Peyer's patch (tissue), 4 donors: ENCODE measurements around the gene FBXW9. TPM values are rescaled to one million over a fixed set of nuclear protein-coding genes. Genes with fewer than 3 reads are reported as not detected.
A peak's percentile ranks its signal among the peaks of the same experiment; 100 is the strongest.
"Not testable (repeated sequence)": the region's sequence is repeated elsewhere in the genome, so short reads cannot be mapped to it uniquely, and the experiment has no call there.

ENCODE experiments used
- DNase-seq, 3 donors: peaks; one replicate each; pipeline ENCODE4 v3.0.0-alpha.2; 2017 to 2019
- H3K27ac ChIP-seq, 4 donors: fragments of 200-600 bp; sonication (generic); one replicate each; pipeline ENCODE4 v1.5.1; 2016 to 2019
- H3K27me3 ChIP-seq, 2 donors: fragments of 200-600 bp; sonication (generic); one replicate each; pipeline ENCODE4 v1.5.1; 2019
- H3K36me3 ChIP-seq, 3 donors: fragments of 200-600 bp; sonication (generic); one replicate each; pipeline ENCODE4 v1.5.1; 2016 to 2019
- H3K4me1 ChIP-seq, 4 donors: fragments of 200-600 bp; sonication (generic); one replicate each; pipeline ENCODE4 v1.5.1; 2016 to 2019
- H3K4me3 ChIP-seq, 4 donors: fragments of 200-600 bp; sonication (generic); 1 replicate in 3 of 4; 2 replicates in 1 of 4; pipeline ENCODE4 v1.5.1; 2016 to 2019; ENCODE audit warnings: mild to moderate bottlenecking in 1 of 4
- H3K9me3 ChIP-seq, 4 donors: fragments of 200-600 bp; sonication (generic); one replicate each; pipeline ENCODE4 v1.5.1; 2016 to 2019; ENCODE audit warnings: mild to moderate bottlenecking in 1 of 4
- CTCF ChIP-seq, 6 experiments: fragments of 450-650 bp in 4 of 6; fragments of 200-600 bp in 2 of 6; sonication (generic) in 1 of 6; IDR thresholded peaks; one replicate each; pipeline ENCODE4 v1.5.1; 2017 to 2019; ENCODE audit warnings: antibody characterized with exemption in 6 of 6, mild to moderate bottlenecking in 3 of 6, moderate library complexity in 1 of 6
- POLR2A ChIP-seq, 2 donors: fragments of 450-650 bp; IDR thresholded peaks; one replicate each; pipeline ENCODE4 v1.5.1; 2017; ENCODE audit warnings: antibody characterized with exemption in 2 of 2, mild to moderate bottlenecking in 2 of 2, moderate library complexity in 2 of 2
- small RNA-seq, 2 donors: library from RNA; depleted of rRNA; stranded (forward); fragments of <200 nt; gene quantifications; one replicate each; pipeline ENCODE3, GENCODE V24; 2016
- total RNA-seq, 4 donors: library from RNA; depleted of rRNA; stranded (reverse); fragments of >200 nt; gene quantifications; one replicate each; pipeline ENCODE4 v1.1.0, GENCODE V29; 2016

The FBXW9 gene
- total RNA-seq, 4 donors from 2014 or later, result 6.3 to 9.9 (median 7.0) TPM; not detected in 1

- no peak for TF ChIP-seq POLR2A (IDR thresholded peaks at IDR 0.05)
- TF ChIP-seq CTCF (IDR thresholded peaks at IDR 0.05), result no peak
- H3K27ac ChIP-seq, result no peak overlapping the region
- peaks cover 0 to 14% (median 0%) of the 10 kb centered on the region in 4 donors for H3K4me1 ChIP-seq
- no peaks in the 10 kb centered on the region for H3K9me3 ChIP-seq
- H3K36me3 ChIP-seq, result peaks cover 0 to 1% (median 0%) of the 10 kb centered on the region in 3 donors
- H3K4me3 ChIP-seq, result no peak overlapping the region
- H3K27me3 ChIP-seq, result no peaks in the 10 kb centered on the region
- DNase-seq, result no peak
Measured at GRCh38 chr19:12646551-12646950, 49.9 kb downstream of the FBXW9 start.

- H3K4me1 ChIP-seq, result peaks cover 0 to 23% (median 2%) of the 10 kb centered on the region in 4 donors
- not testable (repeated sequence) for H3K9me3 ChIP-seq, H3K27ac ChIP-seq, H3K27me3 ChIP-seq, H3K4me3 ChIP-seq, H3K36me3 ChIP-seq
- DNase-seq, result peak in 1 of 3 donors; percentile 34
Measured at GRCh38 chr19:12643716-12644115, 52.7 kb downstream of the FBXW9 start.

GRCh38 chr19:12642506-12642905 is 53.9 kb downstream of the FBXW9 start:
- no peaks in the 10 kb centered on the region for H3K9me3 ChIP-seq
- no peaks in the 10 kb centered on the region for H3K36me3 ChIP-seq
- no peaks in the 10 kb centered on the region for H3K27me3 ChIP-seq
- DNase-seq, result no peak
- H3K27ac ChIP-seq, result no peak overlapping the region
- TF ChIP-seq POLR2A (IDR thresholded peaks at IDR 0.05) (no peak), CTCF (IDR thresholded peaks at IDR 0.05) (no peak)
- peaks cover 0 to 13% (median 2%) of the 10 kb centered on the region in 4 donors for H3K4me1 ChIP-seq
- H3K4me3 ChIP-seq, result no peak overlapping the region

GRCh38 chr19:12641456-12641855 is 55.0 kb downstream of the FBXW9 start:
- Histone ChIP-seq H3K27me3 (no peaks in the 10 kb centered on the region), H3K4me3 (no peak overlapping the region)
- no peak for TF ChIP-seq POLR2A (IDR thresholded peaks at IDR 0.05)

GRCh38 chr19:12639901-12640613 is 56.4 kb downstream of the FBXW9 start:
- peaks cover 0 to 10% (median 2%) of the 10 kb centered on the region in 4 donors for H3K4me1 ChIP-seq

More at GRCh38 chr19:12641456-12641855, 55.0 kb downstream of the FBXW9 start:
- H3K4me1 ChIP-seq, result peaks cover 0 to 10% (median 2%) of the 10 kb centered on the region in 4 donors
- no peaks in the 10 kb centered on the region for H3K9me3 ChIP-seq
- no peak for DNase-seq
- no peak overlapping the region for H3K27ac ChIP-seq
- no peaks in the 10 kb centered on the region for H3K36me3 ChIP-seq

More at GRCh38 chr19:12639901-12640613, 56.4 kb downstream of the FBXW9 start:
- Histone ChIP-seq H3K4me3 (peak overlapping the region in 3 of 4 donors; percentile 34 to 39 (median 37)), H3K27me3 (no peaks in the 10 kb centered on the region), H3K9me3 (no peaks in the 10 kb centered on the region), H3K27ac (peak overlapping the region in 1 of 4 donors; percentile 31), H3K36me3 (no peaks in the 10 kb centered on the region)
- peak; percentile 60 to 88 (median 76) for TF ChIP-seq CTCF (IDR thresholded peaks at IDR 0.05)
- no peak for TF ChIP-seq POLR2A (IDR thresholded peaks at IDR 0.05)
- DNase-seq, result peak; percentile 85 to 94 (median 85)

Small RNA genes lying within 50 kb of the gene (small RNA-seq; reads per million reads assigned to genes)
- 249 to 524 reads per million in 2 donors for gene SNORD41

Other genes with a start within 250 kb of the FBXW9 start
- gene ZNF709, start 211.8 kb downstream of the FBXW9 start, total RNA-seq, result 1 to 10 TPM; 1.8 to 3.7 (median 3.3) TPM
- 10 to 100 TPM; 25.2 to 36.9 (median 29.2) TPM for gene ZNF564, start 145.1 kb downstream of the FBXW9 start, total RNA-seq
- gene ZNF490, start 85.8 kb downstream of the FBXW9 start, total RNA-seq, result 1 to 10 TPM; 4.1 to 8.4 (median 4.7) TPM
- 10 to 100 TPM; 17.2 to 34.6 (median 29.3) TPM for gene ZNF791, start 85.7 kb downstream of the FBXW9 start, total RNA-seq
- 10 to 100 TPM; 51.9 to 84.2 (median 68.0) TPM for gene MAN2B1, start 29.9 kb downstream of the FBXW9 start, total RNA-seq
- 10 to 100 TPM in 2 of 4 donors, 1 to 10 TPM in 2; 2.8 to 14.0 (median 9.5) TPM for gene WDR83, start 29.8 kb downstream of the FBXW9 start, total RNA-seq
- 100 to 1,000 TPM in 3 of 4 donors, 10 to 100 TPM in 1; 76.4 to 215 (median 150) TPM for gene DHPS, start 14.8 kb downstream of the FBXW9 start, total RNA-seq
- not detected for gene GNG14, start 8.6 kb downstream of the FBXW9 start, total RNA-seq
- gene TNPO2, start 27.3 kb upstream of the FBXW9 start, total RNA-seq, result 100 to 1,000 TPM in 3 of 4 donors, 10 to 100 TPM in 1; 39.1 to 131 (median 103) TPM
- 100 to 1,000 TPM; 134 to 297 (median 185) TPM for gene TRIR, start 38.1 kb upstream of the FBXW9 start, total RNA-seq
- gene GET3, start 40.9 kb upstream of the FBXW9 start, total RNA-seq, result 10 to 100 TPM; 23.1 to 31.9 (median 30.5) TPM
- gene BEST2, start 55.2 kb upstream of the FBXW9 start, total RNA-seq, result 10 to 100 TPM in 3 of 4 donors, not detected in 1; 20.5 to 82.0 (median 40.6) TPM
- 100 to 1,000 TPM; 193 to 379 (median 285) TPM for gene HOOK2, start 78.9 kb upstream of the FBXW9 start, total RNA-seq
- gene JUNB, start 94.9 kb upstream of the FBXW9 start, total RNA-seq, result 100 to 1,000 TPM; 111 to 324 (median 152) TPM
- gene PRDX2, start 105.2 kb upstream of the FBXW9 start, total RNA-seq, result 100 to 1,000 TPM; 150 to 461 (median 375) TPM
- not detected for gene THSD8, start 105.4 kb upstream of the FBXW9 start, total RNA-seq
- gene RNASEH2A, start 110.0 kb upstream of the FBXW9 start, total RNA-seq, result 10 to 100 TPM in 2 of 4 donors, 1 to 10 TPM in 2; 5.9 to 24.8 (median 9.4) TPM
- not detected for gene RTBDN, start 137.9 kb upstream of the FBXW9 start, total RNA-seq
- under 1 TPM in 1 of 4 donors, not detected in 3; 0.27 TPM for gene MAST1, start 141.9 kb upstream of the FBXW9 start, total RNA-seq
- gene DNASE2, start 184.8 kb upstream of the FBXW9 start, total RNA-seq, result 10 to 100 TPM in 1 of 4 donors, 1 to 10 TPM in 3; 8.9 to 16.5 (median 9.4) TPM
- gene KLF1, start 190.6 kb upstream of the FBXW9 start, total RNA-seq, result not detected
- gene GCDH, start 194.5 kb upstream of the FBXW9 start, total RNA-seq, result 10 to 100 TPM; 25.2 to 44.4 (median 32.4) TPM
- gene SYCE2, start 222.7 kb upstream of the FBXW9 start, total RNA-seq, result not detected
- 10 to 100 TPM; 35.4 to 54.5 (median 48.3) TPM for gene FARSA, start 237.1 kb upstream of the FBXW9 start, total RNA-seq
- 100 to 1,000 TPM; 253 to 369 (median 359) TPM for gene CALR, start 242.0 kb upstream of the FBXW9 start, total RNA-seq
- gene RAD23A, start 249.2 kb upstream of the FBXW9 start, total RNA-seq, result 10 to 100 TPM; 54.1 to 86.5 (median 75.3) TPM